Mucosa of descending colon (tissue), 3 donors: Measurements from ENCODE around the gene HMCN2. TPM values are rescaled to one million over a fixed set of nuclear protein-coding genes. Genes with fewer than 3 reads are reported as not detected.

Source experiments
- ATAC-seq: fragments of 200-7000 bp; cut with Tn5 transposase; one replicate; pipeline ENCODE4 v1.9.1; 2020; ENCODE audit warnings: mild to moderate bottlenecking, moderate library complexity
- DNase-seq, 3 donors: peaks; one replicate each; pipeline ENCODE4 v3.0.0-alpha.2; 2020
- H3K36me3 ChIP-seq: fragments of 200-600 bp; one replicate; pipeline ENCODE4 v1.8.0; 2021; ENCODE audit warnings: low read depth, mild to moderate bottlenecking
- H3K4me1 ChIP-seq: fragments of 200-600 bp; one replicate; pipeline ENCODE4 v1.8.0; 2021; ENCODE audit warnings: low read depth, mild to moderate bottlenecking
- H3K4me3 ChIP-seq: fragments of 200-600 bp; one replicate; pipeline ENCODE4 v1.8.0; 2021; ENCODE audit warnings: mild to moderate bottlenecking
- H3K9me3 ChIP-seq: fragments of 200-600 bp; one replicate; pipeline ENCODE4 v1.8.0; 2021; ENCODE audit warnings: mild to moderate bottlenecking
- CTCF ChIP-seq: fragments of 200-600 bp; IDR thresholded peaks from one replicate; pipeline ENCODE4 v1.8.0; 2022; ENCODE audit warnings: antibody characterized with exemption, mild to moderate bottlenecking
- intact Hi-C, 2 donors: fragments of 100-400 bp; cut with DNase I in 1 of 2; cut with micrococcal nuclease in 1 of 2; formaldehyde crosslinking; loops; one replicate each; pipeline versions ENCODE4 v1.11.0 to v1.11.1; 2022; cut with DNase I, micrococcal nuclease
- total RNA-seq, 3 donors: library from RNA; stranded (reverse); fragmentation: NEBNext Ultra II Directional in 2 of 3; extraction: Animal tissue kit (Norgen Biotek cat#: 25700) in 2 of 3; gene quantifications; one replicate each; pipeline versions ENCODE4 v1.2.1 to v1.2.4, GENCODE V29; 2021 to 2023
- donor health status: DM: no; HTN: no; CAD: no; lungs with moderate emphysema.
- donor health status: DM: no; HTN: no; CAD: no.
- donor health status: DM: no; HTN: yes; CAD: no.

HMCN2 gene
- total RNA-seq, 3 donors from 2014 or later = 28.1 to 40.5 (median 33.2) TPM

- no peak for TF ChIP-seq CTCF
- Histone ChIP-seq H3K4me1 (peaks cover 6% of the 10 kb centered on the region), H3K9me3 (no peaks in the 10 kb centered on the region), H3K4me3 (no peak overlapping the region), H3K36me3 (no peaks in the 10 kb centered on the region)
- ATAC-seq = no peak
- DNase-seq = no peak
- intact Hi-C loops = no loop called here
These were observed 140.2 kb downstream of the HMCN2 start for GRCh38 chr9:130405657-130406257.

- Histone ChIP-seq H3K4me3 (no peak overlapping the region), H3K36me3 (no peaks in the 10 kb centered on the region), H3K9me3 (no peaks in the 10 kb centered on the region), H3K4me1 (peaks cover 10% of the 10 kb centered on the region)
- TF ChIP-seq CTCF = no peak
- ATAC-seq (no peak), DNase-seq (no peak)
- intact Hi-C loops = no loop called here
These were observed 140.8 kb downstream of the HMCN2 start for GRCh38 chr9:130406278-130406895.

GRCh38 chr9:130407916-130408663 lies 142.5 kb downstream of the HMCN2 start:
- Histone ChIP-seq H3K36me3 (no peaks in the 10 kb centered on the region), H3K9me3 (no peaks in the 10 kb centered on the region), H3K4me1 (peaks cover 16% of the 10 kb centered on the region), H3K4me3 (no peak overlapping the region)
- ATAC-seq = no peak
- no peak for DNase-seq
- intact Hi-C loops = no loop called here
- TF ChIP-seq CTCF = no peak

GRCh38 chr9:130408669-130409068 lies 143.1 kb downstream of the HMCN2 start:
- no peak for DNase-seq
- intact Hi-C loops = no loop called here
- Histone ChIP-seq H3K4me1 (peaks cover 20% of the 10 kb centered on the region), H3K9me3 (no peaks in the 10 kb centered on the region), H3K36me3 (no peaks in the 10 kb centered on the region), H3K4me3 (no peak overlapping the region)
- TF ChIP-seq CTCF = no peak
- ATAC-seq = no peak

GRCh38 chr9:130409246-130409645 lies 143.7 kb downstream of the HMCN2 start:
- H3K9me3 ChIP-seq = no peaks in the 10 kb centered on the region
- no peak for DNase-seq
- H3K4me1 ChIP-seq = peaks cover 25% of the 10 kb centered on the region
- no peak for TF ChIP-seq CTCF
- H3K36me3 ChIP-seq = no peaks in the 10 kb centered on the region
- ATAC-seq = no peak
- intact Hi-C loops = no loop called here
- H3K4me3 ChIP-seq = no peak overlapping the region
